ENCODE measurements around the gene BRPF1.

BRPF1 gene

DNA sequence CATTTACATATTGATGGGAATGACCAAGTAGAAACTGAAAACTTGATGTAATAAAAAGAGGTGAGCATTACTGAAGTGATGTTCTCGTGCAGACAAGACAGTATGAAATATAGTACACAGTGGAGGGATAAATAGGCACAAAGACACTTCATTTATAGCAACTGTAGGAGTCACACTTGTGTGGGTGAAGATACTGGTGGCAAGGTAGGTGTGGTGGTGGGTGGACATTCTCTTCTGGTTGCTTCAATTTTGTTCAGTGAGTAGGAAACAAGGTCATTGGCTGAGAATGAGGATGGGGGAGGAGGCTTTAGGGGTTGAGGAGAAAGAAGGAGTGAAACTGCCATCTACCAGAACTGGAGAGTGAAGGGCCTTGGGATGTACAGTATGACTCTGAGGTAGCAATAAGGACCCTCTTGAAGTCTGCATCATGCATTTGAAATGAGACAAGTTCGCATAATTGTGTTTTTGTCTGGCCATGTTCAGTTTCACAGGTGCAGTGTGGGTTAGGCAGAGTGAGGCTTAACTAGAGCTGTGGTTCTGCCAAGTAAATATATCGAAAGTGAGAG lies 21.3 kb upstream of the BRPF1 start:
- DNase-seq (ENCODE audit: low read depth) = no peak
- no peak overlapping the region for H3K4me3 ChIP-seq (ENCODE audit: low read depth, low read length)
- in situ Hi-C loops (cut with HindIII; ENCODE audit: low sequenced_read_pairs) = no loop called here
- TF ChIP-seq, protein P1, sequence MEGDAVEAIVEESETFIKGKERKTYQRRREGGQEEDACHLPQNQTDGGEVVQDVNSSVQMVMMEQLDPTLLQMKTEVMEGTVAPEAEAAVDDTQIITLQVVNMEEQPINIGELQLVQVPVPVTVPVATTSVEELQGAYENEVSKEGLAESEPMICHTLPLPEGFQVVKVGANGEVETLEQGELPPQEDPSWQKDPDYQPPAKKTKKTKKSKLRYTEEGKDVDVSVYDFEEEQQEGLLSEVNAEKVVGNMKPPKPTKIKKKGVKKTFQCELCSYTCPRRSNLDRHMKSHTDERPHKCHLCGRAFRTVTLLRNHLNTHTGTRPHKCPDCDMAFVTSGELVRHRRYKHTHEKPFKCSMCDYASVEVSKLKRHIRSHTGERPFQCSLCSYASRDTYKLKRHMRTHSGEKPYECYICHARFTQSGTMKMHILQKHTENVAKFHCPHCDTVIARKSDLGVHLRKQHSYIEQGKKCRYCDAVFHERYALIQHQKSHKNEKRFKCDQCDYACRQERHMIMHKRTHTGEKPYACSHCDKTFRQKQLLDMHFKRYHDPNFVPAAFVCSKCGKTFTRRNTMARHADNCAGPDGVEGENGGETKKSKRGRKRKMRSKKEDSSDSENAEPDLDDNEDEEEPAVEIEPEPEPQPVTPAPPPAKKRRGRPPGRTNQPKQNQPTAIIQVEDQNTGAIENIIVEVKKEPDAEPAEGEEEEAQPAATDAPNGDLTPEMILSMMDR (IDR thresholded peaks at IDR 0.05; ENCODE audit: low read depth, low read length, missing control alignments) = no peak

DNA sequence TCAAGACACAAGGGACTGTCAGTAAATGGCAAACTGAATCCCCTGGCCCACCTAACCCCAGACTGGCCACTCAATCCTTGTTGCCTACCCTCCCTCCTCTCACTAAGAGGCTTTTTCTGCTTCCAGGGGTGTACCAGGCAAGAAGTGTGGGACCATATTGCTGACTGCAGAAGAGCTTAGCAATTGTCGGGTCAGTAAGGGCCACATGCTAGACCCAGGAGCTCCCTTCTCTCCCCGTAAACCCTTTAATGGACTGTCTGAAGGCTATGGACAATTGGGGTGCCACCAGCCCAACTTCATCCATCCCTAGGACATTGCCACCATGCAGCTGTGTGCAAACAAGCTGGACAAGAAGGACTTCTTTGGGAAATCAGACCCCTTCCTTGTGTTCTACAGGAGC lies 19.1 kb upstream of the BRPF1 start:
- no peak for DNase-seq (ENCODE audit: low read depth)
- H3K4me3 ChIP-seq (ENCODE audit: low read depth, low read length) = no peak overlapping the region
- in situ Hi-C loops (cut with HindIII; ENCODE audit: low sequenced_read_pairs) = no loop called here
- TF ChIP-seq, protein P1 (IDR thresholded peaks at IDR 0.05; ENCODE audit: low read depth, low read length, missing control alignments) = no peak

DNA sequence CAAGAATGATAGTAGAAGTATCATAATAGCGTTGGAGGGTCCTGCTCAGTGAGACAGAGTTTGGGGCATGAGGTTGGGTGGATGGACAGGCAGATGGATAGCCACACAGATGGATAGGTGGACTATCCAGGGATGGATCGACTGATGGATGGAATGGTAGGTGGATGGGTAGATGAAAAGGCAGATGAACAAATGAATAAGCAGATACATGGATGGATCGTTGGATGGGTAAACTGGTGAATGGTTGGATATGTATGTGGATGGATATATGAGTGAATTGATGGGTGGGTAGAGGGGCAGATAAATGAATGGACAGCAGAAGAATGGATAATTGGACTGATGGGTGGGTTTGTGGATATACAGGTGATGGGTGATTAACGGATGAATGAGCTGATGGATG lies 18.4 kb upstream of the BRPF1 start:
- DNase-seq (ENCODE audit: low read depth) = no peak
- TF ChIP-seq, protein P1 (IDR thresholded peaks at IDR 0.05; ENCODE audit: low read depth, low read length, missing control alignments) = no peak
- no peak overlapping the region for H3K4me3 ChIP-seq (ENCODE audit: low read depth, low read length)
- in situ Hi-C loops (cut with HindIII; ENCODE audit: low sequenced_read_pairs) = no loop called here

DNA sequence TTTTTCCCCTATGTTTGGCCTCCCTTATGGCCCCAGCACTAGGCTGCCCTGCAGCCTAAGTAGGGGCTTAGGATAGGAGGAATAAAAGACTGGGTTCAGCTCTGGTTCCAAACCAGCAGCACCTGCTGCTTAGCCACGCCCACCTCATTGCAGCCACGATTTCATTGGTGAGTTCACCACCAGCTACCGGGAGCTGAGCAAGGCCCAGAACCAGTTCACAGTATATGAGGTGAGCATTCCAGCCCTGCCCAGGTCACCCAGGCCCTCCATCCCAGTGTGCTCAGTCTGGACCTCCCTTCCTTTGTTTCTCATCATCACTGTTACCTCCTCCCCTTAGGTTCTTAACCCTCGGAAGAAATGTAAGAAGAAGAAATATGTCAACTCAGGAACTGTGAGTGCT lies 16.4 kb upstream of the BRPF1 start:
- H3K4me3 ChIP-seq (ENCODE audit: low read depth, low read length) = no peak overlapping the region
- TF ChIP-seq, protein P1 (IDR thresholded peaks at IDR 0.05; ENCODE audit: low read depth, low read length, missing control alignments) = no peak
- in situ Hi-C loops (cut with HindIII; ENCODE audit: low sequenced_read_pairs) = no loop called here
- no peak for DNase-seq (ENCODE audit: low read depth)

DNA sequence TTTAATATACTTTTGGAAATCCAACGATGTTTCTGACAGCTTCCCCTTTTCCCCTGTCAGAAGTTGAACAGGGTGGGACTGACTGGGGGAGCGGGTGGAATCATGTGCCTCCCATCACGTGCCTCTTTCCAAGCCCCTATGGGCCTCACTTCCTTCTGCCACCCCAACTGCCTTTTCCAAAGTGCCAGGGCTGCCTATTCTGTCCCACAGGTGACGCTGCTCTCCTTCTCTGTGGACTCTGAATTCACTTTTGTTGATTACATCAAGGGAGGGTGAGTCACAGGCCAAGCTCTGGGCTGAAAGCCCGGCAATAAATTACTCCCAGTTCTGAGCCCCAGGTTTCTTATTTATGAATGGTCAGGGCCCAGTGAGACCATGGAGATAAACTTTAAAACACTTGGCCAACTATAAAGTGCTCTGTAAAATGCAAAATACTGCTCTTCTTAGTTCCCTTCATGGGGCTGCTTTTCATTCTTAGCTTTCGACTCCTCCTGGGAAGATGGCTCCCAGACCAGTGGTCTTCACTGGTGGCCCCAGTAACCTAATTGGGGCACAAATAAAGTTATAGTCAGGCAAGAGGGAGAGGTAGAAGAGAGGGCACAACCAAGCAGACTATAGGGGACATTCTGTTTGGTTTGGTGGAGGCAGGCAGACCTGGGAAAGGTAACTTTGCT lies 15.6 kb upstream of the BRPF1 start:
- TF ChIP-seq, protein P1 (IDR thresholded peaks at IDR 0.05; ENCODE audit: low read depth, low read length, missing control alignments) = peak; percentile 99
- in situ Hi-C loops (cut with HindIII; ENCODE audit: low sequenced_read_pairs) = no loop called here
- no peak overlapping the region for H3K4me3 ChIP-seq (ENCODE audit: low read depth, low read length)
- DNase-seq (ENCODE audit: low read depth) = peak; percentile 86

DNA sequence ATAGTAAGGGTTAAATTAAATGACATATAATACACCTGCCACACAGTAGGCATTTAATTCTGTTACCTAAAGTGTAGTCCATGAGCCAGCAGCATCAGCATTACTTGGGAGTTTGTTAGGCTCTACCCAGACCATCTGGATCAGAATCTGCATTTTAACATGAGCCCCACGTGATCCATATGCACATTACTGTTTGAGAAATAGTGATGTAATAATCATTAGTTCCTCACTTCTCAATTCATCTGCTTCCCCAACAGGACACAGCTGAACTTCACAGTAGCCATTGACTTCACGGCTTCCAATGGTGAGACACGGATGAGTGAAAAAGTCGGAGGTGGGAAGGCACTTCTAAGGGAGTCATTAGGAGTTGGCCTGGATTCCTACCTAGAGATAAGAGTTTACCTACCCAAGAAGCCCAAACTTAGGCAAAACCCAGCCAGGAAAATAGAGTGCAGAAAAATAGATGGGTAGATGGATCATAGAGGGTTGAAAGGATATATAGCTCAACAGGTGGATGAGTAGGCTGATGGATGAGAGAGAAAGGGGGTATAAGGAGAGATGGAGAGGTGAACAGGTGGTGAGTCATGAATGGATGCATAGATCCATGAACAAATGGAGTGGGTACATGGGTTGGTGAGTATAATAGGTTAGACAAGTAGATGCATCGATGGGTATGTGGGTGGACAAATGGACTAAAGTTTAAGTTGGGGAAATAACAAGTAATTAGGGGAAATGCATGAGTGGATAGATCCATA lies 14.6 kb upstream of the BRPF1 start:
- TF ChIP-seq, protein P1 (IDR thresholded peaks at IDR 0.05; ENCODE audit: low read depth, low read length, missing control alignments) = no peak
- no peak overlapping the region for H3K4me3 ChIP-seq (ENCODE audit: low read depth, low read length)
- in situ Hi-C loops (cut with HindIII; ENCODE audit: low sequenced_read_pairs) = no loop called here
- no peak for DNase-seq (ENCODE audit: low read depth)

All from astrocyte of the cerebellum (primary cell).